Brain microvascular endothelial cell (primary cell): ENCODE results near the gene TMPRSS15.

ENCODE experiments used
- DNase-seq: peaks from one replicate; pipeline ENCODE4 v3.0.0-alpha.2; 2020
- H3K27ac ChIP-seq: fragments of 250-450 bp; sonication (Bioruptor Pico); 2 replicates; pipeline ENCODE4 v1.5.1; 2020; ENCODE audit warnings: mild to moderate bottlenecking, moderate library complexity
- H3K27me3 ChIP-seq: fragments of 250-450 bp; sonication (Bioruptor Pico); replicated peaks from 2 replicates; pipeline ENCODE4 v1.5.1; 2020; ENCODE audit warnings: mild to moderate bottlenecking
- H3K36me3 ChIP-seq: fragments of 250-450 bp; sonication (Bioruptor Pico); replicated peaks from 2 replicates; pipeline ENCODE4 v1.5.1; 2020; ENCODE audit warnings: mild to moderate bottlenecking
- H3K4me3 ChIP-seq: 2 replicates; pipeline ENCODE4 v1.5.1; 2011; ENCODE audit warnings: low read depth, mild to moderate bottlenecking, control low read depth, low read length, moderate library complexity
- CTCF ChIP-seq: IDR thresholded peaks from 2 replicates; pipeline ENCODE4 v1.5.1; 2011; ENCODE audit warnings: low read depth, mild to moderate bottlenecking, moderate library complexity, low read length, control low read depth, inconsistent platforms; ENCODE audit errors: missing control alignments
- in situ Hi-C: cut with HindIII; loops from 2 replicates; pipeline ENCODE4 v1.10.0; 2017; ENCODE audit warnings: low sequenced_read_pairs, low pct_ligation_motif_present

Gene TMPRSS15

DNA sequence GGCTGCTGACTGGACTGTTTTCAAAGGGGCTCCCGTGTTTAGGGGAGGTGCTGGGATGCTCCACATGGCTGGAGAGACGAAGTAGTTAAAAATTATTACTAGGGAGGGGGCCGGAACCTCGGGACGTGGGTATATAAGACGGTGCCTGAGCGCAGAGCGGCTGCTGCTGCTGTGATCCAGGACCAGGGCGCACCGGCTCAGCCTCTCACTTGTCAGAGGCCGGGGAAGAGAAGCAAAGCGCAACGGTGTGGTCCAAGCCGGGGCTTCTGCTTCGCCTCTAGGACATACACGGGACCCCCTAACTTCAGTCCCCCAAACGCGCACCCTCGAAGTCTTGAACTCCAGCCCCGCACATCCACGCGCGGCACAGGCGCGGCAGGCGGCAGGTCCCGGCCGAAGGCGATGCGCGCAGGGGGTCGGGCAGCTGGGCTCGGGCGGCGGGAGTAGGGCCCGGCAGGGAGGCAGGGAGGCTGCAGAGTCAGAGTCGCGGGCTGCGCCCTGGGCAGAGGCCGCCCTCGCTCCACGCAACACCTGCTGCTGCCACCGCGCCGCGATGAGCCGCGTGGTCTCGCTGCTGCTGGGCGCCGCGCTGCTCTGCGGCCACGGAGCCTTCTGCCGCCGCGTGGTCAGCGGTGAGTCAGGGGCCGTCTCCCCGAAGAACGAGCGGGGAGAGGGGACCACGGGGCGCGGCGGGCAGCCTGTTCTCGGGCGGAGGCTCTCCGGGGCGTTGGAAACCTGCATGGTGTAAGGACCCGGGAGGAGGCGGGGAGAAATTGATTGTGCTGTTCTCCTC lies 158.7 kb downstream of the TMPRSS15 start, which contains the start of gene CHODL:
TSS of gene CHODL (plus strand) at position 163 of the 793 bp plus-strand sequence. CDS start at position 554, 391 bp downstream.
- no peak within 1 kb of the TSS for H3K27ac ChIP-seq
- no peaks in the 10 kb centered on the region for H3K36me3 ChIP-seq
- no peak for DNase-seq
- H3K27me3 ChIP-seq: no peaks in the 10 kb centered on the region
- in situ Hi-C loops: no loop called here
- no peak for TF ChIP-seq CTCF
- peak within 1 kb of the TSS; percentile 6 for H3K4me3 ChIP-seq

GRCh38 chr21:18235545-18235944 lies 168.0 kb downstream of the TMPRSS15 start:
- Histone ChIP-seq H3K4me3 (no peak overlapping the region), H3K27ac (no peak overlapping the region), H3K36me3 (no peaks in the 10 kb centered on the region), H3K27me3 (no peaks in the 10 kb centered on the region)
- no peak for DNase-seq
- in situ Hi-C loops: no loop called here
- no peak for TF ChIP-seq CTCF

GRCh38 chr21:18228060-18228739 lies 175.4 kb downstream of the TMPRSS15 start:
- Histone ChIP-seq H3K27me3 (no peaks in the 10 kb centered on the region), H3K4me3 (no peak overlapping the region), H3K27ac (no peak overlapping the region), H3K36me3 (no peaks in the 10 kb centered on the region)
- in situ Hi-C loops: no loop called here
- no peak for TF ChIP-seq CTCF
- no peak for DNase-seq

DNA sequence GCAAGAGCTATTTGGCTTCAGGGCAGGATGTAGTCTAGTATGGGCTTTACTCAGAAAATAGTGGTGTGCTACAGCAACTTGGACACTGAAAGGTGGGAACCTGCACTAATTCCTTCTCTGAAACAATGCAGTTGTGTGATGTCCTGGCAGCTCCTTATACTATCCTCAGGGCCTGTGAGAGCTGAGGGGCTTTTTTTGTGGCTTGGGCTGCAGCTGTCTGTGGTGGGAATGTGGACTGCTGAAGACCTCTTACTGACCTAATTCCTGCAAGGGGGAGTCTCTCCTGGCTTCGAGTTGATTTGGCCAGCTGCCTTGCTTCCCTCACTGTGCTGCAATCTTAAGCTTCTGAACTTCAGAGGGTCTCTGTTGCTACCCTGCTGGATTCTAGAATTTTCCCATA lies 181.2 kb downstream of the TMPRSS15 start:
- no peak overlapping the region for H3K27ac ChIP-seq
- no peaks in the 10 kb centered on the region for H3K27me3 ChIP-seq
- no peaks in the 10 kb centered on the region for H3K36me3 ChIP-seq
- H3K4me3 ChIP-seq: no peak overlapping the region
- no peak for DNase-seq
- TF ChIP-seq CTCF: no peak
- in situ Hi-C loops: no loop called here

DNA sequence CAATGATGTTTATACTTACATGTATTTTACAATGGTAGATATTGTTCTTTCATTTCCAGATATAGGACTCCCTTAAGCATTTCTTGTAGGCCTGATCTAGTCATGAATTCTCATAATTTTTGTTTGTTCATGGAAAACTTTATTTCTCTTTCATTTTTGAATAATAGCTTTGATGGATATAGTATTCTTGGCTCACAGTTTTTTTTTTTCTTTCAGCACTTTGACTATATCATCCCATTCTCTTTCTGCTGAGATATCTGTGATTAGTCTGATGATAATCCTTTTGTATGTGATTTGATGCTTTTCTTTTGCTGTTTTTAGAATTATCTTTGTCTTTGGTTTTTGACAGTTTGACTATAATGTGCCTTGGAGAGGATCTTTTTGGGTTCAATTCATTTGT lies 183.1 kb downstream of the TMPRSS15 start:
- Histone ChIP-seq H3K4me3 (no peak overlapping the region), H3K27me3 (no peaks in the 10 kb centered on the region), H3K36me3 (no peaks in the 10 kb centered on the region), H3K27ac (no peak overlapping the region)
- no peak for DNase-seq
- no peak for TF ChIP-seq CTCF
- in situ Hi-C loops: no loop called here
